Measurements from ENCODE around the gene ASTL. TPM values are rescaled to one million over a fixed set of nuclear protein-coding genes. Genes with fewer than 3 reads are reported as not detected.

Gene ASTL
- polyA plus RNA-seq, 3 donors = 0.71 TPM; not detected in 2

- Histone ChIP-seq H3K36me3 (replicated peaks in 1 of 2; ENCODE audit: control insufficient read depth in 1 of 2, insufficient read depth in 2 of 2, low read length in 2 of 2) (no peaks in the 10 kb centered on the region), H3K27ac (ENCODE audit: low read depth in 1 of 2, low read length in 2 of 2) (peak overlapping the region; percentile 9 to 53), H3K79me2 (ENCODE audit: insufficient read depth, low read length) (no peaks in the 10 kb centered on the region), H3K9ac (ENCODE audit: insufficient read depth, low read length, poor library complexity, severe bottlenecking) (no peak overlapping the region), H2AFZ (ENCODE audit: insufficient read depth, low read depth, low read length, poor library complexity, severe bottlenecking) (peak overlapping the region; percentile 72), H3K4me3 (replicated peaks in 1 of 3; ENCODE audit: low read depth in 2 of 3, low read length in 3 of 3) (no peak overlapping the region), H4K20me1 (ENCODE audit: insufficient read depth, low read length) (no peaks in the 10 kb centered on the region), H3K4me2 (replicated peaks; ENCODE audit: extremely low read depth, low read length, poor library complexity, severe bottlenecking) (peak overlapping the region; percentile 5), H3K4me1 (ENCODE audit: control insufficient read depth in 1 of 2, insufficient read depth in 2 of 2, low read length in 2 of 2) (peaks cover 22% of the 10 kb centered on the region in 2 donors), H3K9me3 (replicated peaks in 1 of 2; ENCODE audit: control insufficient read depth in 1 of 2, insufficient read depth in 1 of 2, low read length in 2 of 2) (no peaks in the 10 kb centered on the region), H3K27me3 (ENCODE audit: control insufficient read depth in 2 of 2, insufficient read depth in 2 of 2, low read length in 2 of 2) (no peaks in the 10 kb centered on the region)
- intact Hi-C loops (cut with micrococcal nuclease) = no loop called here
- Mint-ChIP-seq H3K4me1 (peaks cover 19% of the 10 kb centered on the region), H3K9me3 (no peaks in the 10 kb centered on the region), H3K27me3 (ENCODE audit: low read depth in 3 of 3) (peaks cover 0 to 4% (median 0%) of the 10 kb centered on the region in 3 donors), H3K36me3 (no peaks in the 10 kb centered on the region), H3K4me3 (no peak overlapping the region), H3K27ac (peak overlapping the region in 3 of 7 donors; percentile 5 to 81 (median 31))
- 21% methylated on average over 2 of the region's 3 CpGs for WGBS (ENCODE audit: insufficient coverage)
- peak in 2 of 3 donors; percentile 16 to 17 for DNase-seq
- TF ChIP-seq CTCF (IDR thresholded peaks at IDR 0.05) = no peak
Observed at GRCh38 chr2:96092951-96093350, 45.4 kb downstream of the ASTL start.

GRCh38 chr2:96092573-96092877 is 45.8 kb downstream of the ASTL start:
- no peak overlapping the region for H3K9ac ChIP-seq (ENCODE audit: insufficient read depth, low read length, poor library complexity, severe bottlenecking)
- no peak for TF ChIP-seq CTCF (IDR thresholded peaks at IDR 0.05)
- no peaks in the 10 kb centered on the region for H3K79me2 ChIP-seq (ENCODE audit: insufficient read depth, low read length)
- H3K4me1 ChIP-seq (ENCODE audit: control insufficient read depth in 1 of 2, insufficient read depth in 2 of 2, low read length in 2 of 2) = peaks cover 22% of the 10 kb centered on the region in 2 donors
- Mint-ChIP-seq H3K27me3 (ENCODE audit: low read depth in 3 of 3) (peaks cover 0 to 4% (median 0%) of the 10 kb centered on the region in 3 donors), H3K4me3 (no peak overlapping the region), H3K36me3 (no peaks in the 10 kb centered on the region), H3K9me3 (no peaks in the 10 kb centered on the region), H3K4me1 (peaks cover 19% of the 10 kb centered on the region), H3K27ac (peak overlapping the region in 2 of 7 donors; percentile 30 to 81)
- H3K4me2 ChIP-seq (replicated peaks; ENCODE audit: extremely low read depth, low read length, poor library complexity, severe bottlenecking) = peak overlapping the region; percentile 5
- no peaks in the 10 kb centered on the region for H4K20me1 ChIP-seq (ENCODE audit: insufficient read depth, low read length)
- H3K36me3 ChIP-seq (replicated peaks in 1 of 2; ENCODE audit: control insufficient read depth in 1 of 2, insufficient read depth in 2 of 2, low read length in 2 of 2) = no peaks in the 10 kb centered on the region
- H3K27ac ChIP-seq (ENCODE audit: low read depth in 1 of 2, low read length in 2 of 2) = peak overlapping the region in 1 of 2 donors; percentile 53
- no CpG with 5 or more reads among the region's 4 CpGs for WGBS (ENCODE audit: insufficient coverage)
- no peak overlapping the region for H3K4me3 ChIP-seq (replicated peaks in 1 of 3; ENCODE audit: low read depth in 2 of 3, low read length in 3 of 3)
- no peaks in the 10 kb centered on the region for H3K9me3 ChIP-seq (replicated peaks in 1 of 2; ENCODE audit: control insufficient read depth in 1 of 2, insufficient read depth in 1 of 2, low read length in 2 of 2)
- no peak for DNase-seq
- H3K27me3 ChIP-seq (ENCODE audit: control insufficient read depth in 2 of 2, insufficient read depth in 2 of 2, low read length in 2 of 2) = no peaks in the 10 kb centered on the region
- H2AFZ ChIP-seq (ENCODE audit: insufficient read depth, low read depth, low read length, poor library complexity, severe bottlenecking) = peak overlapping the region; percentile 72
- intact Hi-C loops (cut with micrococcal nuclease) = no loop called here
